Gastroesophageal sphincter (tissue), 3 donors: ENCODE data around the gene IL1F10.

Source experiments
- CTCF ChIP-seq, 4 experiments: fragments of 200-600 bp in 2 of 4; fragments of 450-650 bp in 2 of 4; sonication (generic) in 1 of 4; IDR thresholded peaks; one replicate each; pipeline ENCODE4 v1.5.1; 2017 to 2019; ENCODE audit warnings: antibody characterized with exemption in 4 of 4, mild to moderate bottlenecking in 2 of 4, moderate library complexity in 2 of 4
- POLR2A ChIP-seq, 2 donors: fragments of 450-650 bp; IDR thresholded peaks; one replicate each; pipeline ENCODE4 v1.6.1; 2017; ENCODE audit warnings: antibody characterized with exemption in 2 of 2, mild to moderate bottlenecking in 2 of 2, moderate library complexity in 1 of 2

- TF ChIP-seq CTCF (IDR thresholded peaks at IDR 0.05) (no peak), POLR2A (IDR thresholded peaks at IDR 0.05) (no peak)
Observed at GRCh38 chr2:113067681-113068080, at the start of gene IL1F10.
